Mesothelial cell of epicardium (in vitro differentiated cells): Measurements from ENCODE around the gene MGAT4A. TPM values are rescaled to one million over a fixed set of nuclear protein-coding genes. Genes with fewer than 3 reads are reported as not detected.

ENCODE experiments used
- DNase-seq, 2 experiments: peaks; one replicate each; pipeline ENCODE4 v3.0.0; 2021; ENCODE audit warnings: low spot score in 2 of 2; ENCODE audit not compliant: unreplicated experiment in 2 of 2
- H3K27ac Mint-ChIP-seq: 2 replicates; pipeline ENCODE4 v1.8.0; 2021; ENCODE audit warnings: mixed read lengths
- H3K27me3 Mint-ChIP-seq: 2 replicates; pipeline ENCODE4 v1.8.0; 2021; ENCODE audit warnings: low read depth, mixed read lengths
- H3K36me3 Mint-ChIP-seq: 2 replicates; pipeline ENCODE4 v1.8.0; 2021; ENCODE audit warnings: mixed read lengths
- H3K4me1 Mint-ChIP-seq: 2 replicates; pipeline ENCODE4 v1.8.0; 2021; ENCODE audit warnings: mixed read lengths
- H3K4me3 Mint-ChIP-seq: 2 replicates; pipeline ENCODE4 v1.8.0; 2021; ENCODE audit warnings: mild to moderate bottlenecking, moderate library complexity, mixed read lengths
- H3K9me3 Mint-ChIP-seq: 2 replicates; pipeline ENCODE4 v1.8.0; 2021; ENCODE audit warnings: mixed read lengths
- CTCF ChIP-seq: fragments of 200-600 bp; sonication (generic); IDR thresholded peaks from one replicate; pipeline ENCODE4 v1.5.0; 2021; ENCODE audit warnings: antibody characterized with exemption; ENCODE audit not compliant: unreplicated experiment
- total RNA-seq: library from RNA; stranded (reverse); gene quantifications from 3 replicates; pipeline ENCODE4 v1.2.1, GENCODE V29; 2021

MGAT4A gene
- total RNA-seq, 1 donor from 2014 or later: 15.0 TPM

GRCh38 chr2:98649135-98649991, 81.6 kb downstream of the MGAT4A start:
- TF ChIP-seq CTCF: peak; percentile 96
- H3K36me3 Mint-ChIP-seq: no peaks in the 10 kb centered on the region
- DNase-seq: peak; percentile 43 to 81
- no peaks in the 10 kb centered on the region for H3K9me3 Mint-ChIP-seq
- no peak overlapping the region for H3K4me3 Mint-ChIP-seq
- peak overlapping the region; percentile 49 for H3K27ac Mint-ChIP-seq
- H3K4me1 Mint-ChIP-seq: peaks cover 9% of the 10 kb centered on the region
- H3K27me3 Mint-ChIP-seq: no peaks in the 10 kb centered on the region

GRCh38 chr2:98648451-98648850, 82.5 kb downstream of the MGAT4A start:
- no peaks in the 10 kb centered on the region for H3K36me3 Mint-ChIP-seq
- H3K4me1 Mint-ChIP-seq: peaks cover 7% of the 10 kb centered on the region
- H3K9me3 Mint-ChIP-seq: no peaks in the 10 kb centered on the region
- H3K27ac Mint-ChIP-seq: no peak overlapping the region
- no peaks in the 10 kb centered on the region for H3K27me3 Mint-ChIP-seq
- no peak overlapping the region for H3K4me3 Mint-ChIP-seq
- no peak for DNase-seq
- TF ChIP-seq CTCF: no peak

- DNase-seq: no peak
- H3K27ac Mint-ChIP-seq: no peak overlapping the region
- no peaks in the 10 kb centered on the region for H3K27me3 Mint-ChIP-seq
- H3K9me3 Mint-ChIP-seq: no peaks in the 10 kb centered on the region
- H3K4me3 Mint-ChIP-seq: no peak overlapping the region
- H3K36me3 Mint-ChIP-seq: no peaks in the 10 kb centered on the region
- TF ChIP-seq CTCF: no peak
- peaks cover 7% of the 10 kb centered on the region for H3K4me1 Mint-ChIP-seq
Measured at GRCh38 chr2:98647636-98648035, 83.3 kb downstream of the MGAT4A start.

- TF ChIP-seq CTCF: no peak
- no peak overlapping the region for H3K27ac Mint-ChIP-seq
- no peaks in the 10 kb centered on the region for H3K4me1 Mint-ChIP-seq
- H3K9me3 Mint-ChIP-seq: no peaks in the 10 kb centered on the region
- no peak overlapping the region for H3K4me3 Mint-ChIP-seq
- peaks cover 2% of the 10 kb centered on the region for H3K36me3 Mint-ChIP-seq
- no peak for DNase-seq
- no peaks in the 10 kb centered on the region for H3K27me3 Mint-ChIP-seq
Measured at GRCh38 chr2:98643496-98644100, 87.3 kb downstream of the MGAT4A start.

- no peaks in the 10 kb centered on the region for H3K9me3 Mint-ChIP-seq
Measured at GRCh38 chr2:98637401-98638147, 93.4 kb downstream of the MGAT4A start.

More at GRCh38 chr2:98637401-98638147, 93.4 kb downstream of the MGAT4A start:
- Mint-ChIP-seq H3K4me3 (no peak overlapping the region), H3K4me1 (peaks cover 10% of the 10 kb centered on the region), H3K27me3 (no peaks in the 10 kb centered on the region), H3K36me3 (peaks cover 3% of the 10 kb centered on the region), H3K27ac (no peak overlapping the region)
- no peak for TF ChIP-seq CTCF
- DNase-seq: no peak
